Naive thymus-derived CD4-positive, alpha-beta T cell (primary cell): ENCODE results near the gene STAMBPL1. TPM values are rescaled to one million over a fixed set of nuclear protein-coding genes. Genes with fewer than 3 reads are reported as not detected.
"Not testable (repeated sequence)": the region's sequence is repeated elsewhere in the genome, so short reads cannot be mapped to it uniquely, and the experiment has no call there.

Experiments used
- ATAC-seq: fragments of 150-1000 bp; cut with Tn5 transposase; 2 replicates; pipeline ENCODE4 v1.10.0; 2021; ENCODE audit warnings: mild to moderate bottlenecking, moderate library complexity
- CTCF ChIA-PET: fragments of 350-600 bp; sonication (Branson Sonifier 250); formaldehyde crosslinking; loops from one replicate; lab custom pipeline; 2021; ENCODE audit warnings: antibody characterized with exemption; lab: Charles Lee
- POLR2A ChIA-PET: fragments of 350-600 bp; sonication (Branson Sonifier 250); formaldehyde crosslinking; loops from one replicate; lab custom pipeline; 2021; ENCODE audit warnings: antibody characterized with exemption, inconsistent platforms; lab: Charles Lee
- DNase-seq, 9 donors: peaks; one replicate each; pipeline versions ENCODE4 v3.0.0 to v3.0.0-alpha.2; 2020 to 2022; ENCODE audit warnings: mixed read lengths in 1 of 9
- H3K27ac ChIP-seq: one replicate; pipeline ENCODE4 v1.7.0; 2013; ENCODE audit warnings: mild to moderate bottlenecking, low read depth, low read length, moderate library complexity
- H3K27me3 ChIP-seq, 2 donors: one replicate each; pipeline ENCODE4 v1.7.0; 2013; ENCODE audit warnings: low read length in 2 of 2, mild to moderate bottlenecking in 2 of 2, moderate library complexity in 2 of 2; ENCODE audit not compliant: control insufficient read depth in 2 of 2, insufficient read depth in 2 of 2
- H3K36me3 ChIP-seq, 3 experiments: 1 replicate in 2 of 3; 2 replicates in 1 of 3; pipeline ENCODE4 v1.7.0; 2013; ENCODE audit warnings: low read length in 3 of 3, mild to moderate bottlenecking in 3 of 3, moderate library complexity in 1 of 3; ENCODE audit not compliant: insufficient read depth in 3 of 3, control insufficient read depth in 2 of 3
- H3K4me1 ChIP-seq, 2 donors: one replicate each; pipeline ENCODE4 v1.7.0; 2013; ENCODE audit warnings: low read length in 2 of 2, mild to moderate bottlenecking in 2 of 2, moderate library complexity in 1 of 2; ENCODE audit not compliant: control insufficient read depth in 2 of 2, insufficient read depth in 2 of 2
- H3K4me3 ChIP-seq: 2 replicates; pipeline ENCODE4 v1.7.0; 2013; ENCODE audit warnings: mild to moderate bottlenecking, low read length
- H3K9me3 ChIP-seq, 3 experiments: 1 replicate in 2 of 3; 2 replicates in 1 of 3; pipeline ENCODE4 v1.7.0; 2013; ENCODE audit warnings: low read length in 3 of 3; ENCODE audit not compliant: control insufficient read depth in 2 of 3
- H3K27ac Mint-ChIP-seq, 9 donors: one replicate each; pipeline ENCODE4 v1.8.0; 2020 to 2022; ENCODE audit warnings: mixed read lengths in 9 of 9, mild to moderate bottlenecking in 8 of 9, moderate library complexity in 5 of 9, inconsistent platforms in 2 of 9
- H3K27me3 Mint-ChIP-seq, 5 donors: one replicate each; pipeline ENCODE4 v1.8.0; 2021 to 2022; ENCODE audit warnings: mixed read lengths in 5 of 5, mild to moderate bottlenecking in 1 of 5
- H3K36me3 Mint-ChIP-seq, 5 donors: one replicate each; pipeline ENCODE4 v1.8.0; 2020 to 2022; ENCODE audit warnings: mixed read lengths in 5 of 5, mild to moderate bottlenecking in 3 of 5, inconsistent platforms in 1 of 5
- H3K4me1 Mint-ChIP-seq, 7 donors: one replicate each; pipeline ENCODE4 v1.8.0; 2020 to 2022; ENCODE audit warnings: mixed read lengths in 7 of 7, mild to moderate bottlenecking in 3 of 7, inconsistent platforms in 1 of 7
- H3K4me3 Mint-ChIP-seq, 10 donors: one replicate each; pipeline ENCODE4 v1.8.0; 2020 to 2022; ENCODE audit warnings: mild to moderate bottlenecking in 10 of 10, mixed read lengths in 10 of 10, moderate library complexity in 6 of 10, inconsistent platforms in 2 of 10
- H3K9me3 Mint-ChIP-seq, 11 donors: one replicate each; pipeline ENCODE4 v1.8.0; 2020 to 2022; ENCODE audit warnings: mixed read lengths in 11 of 11, mild to moderate bottlenecking in 4 of 11, inconsistent platforms in 1 of 11, moderate library complexity in 1 of 11
- intact Hi-C, 2 donors: fragments of 100-400 bp; cut with micrococcal nuclease; formaldehyde crosslinking; loops; one replicate each; pipeline ENCODE4 v1.15.1; 2023
- polyA plus RNA-seq, 2 donors: library from polyadenylated mRNA; unstranded; fragments of 300-500 nt; fragmentation: Illumina TruSeq; gene quantifications; one replicate each; pipeline ENCODE4 v1.2.3, GENCODE V29; 2021
- total RNA-seq, 6 experiments: library from RNA in 5 of 6; stranded (reverse) in 5 of 6; gene quantifications; 1 replicate in 5 of 6; 2 replicates in 1 of 6; pipeline ENCODE4 v1.2.3 and lab custom pipeline; 2021 to 2026

STAMBPL1 gene
- total and polyA plus RNA-seq, 7 experiments from 2014 or later = 12.5 to 57.7 (median 35.7) TPM

GRCh38 chr10:88927416-88927690 lies 47.3 kb downstream of the STAMBPL1 start:
- no peak overlapping the region for H3K4me3 Mint-ChIP-seq
- Histone ChIP-seq H3K36me3 (peaks cover 0 to 18% (median 0%) of the 10 kb centered on the region in 3 experiments), H3K9me3 (no peaks in the 10 kb centered on the region), H3K27ac (no peak overlapping the region), H3K27me3 (no peaks in the 10 kb centered on the region), H3K4me1 (no peaks in the 10 kb centered on the region), H3K4me3 (no peak overlapping the region)
- ChIA-PET CTCF (interaction anchor here (1.0 to 8.9 kb wide), 2 partner anchors 9 to 92 kb away, joined by 3 to 250 read pairs; no protein-coding TSS in a partner anchor), POLR2A (interaction anchor here (0.6 kb wide), 1 partner anchor 1944 kb away, joined by 3 read pairs; the partner anchor contains the start of gene RPP30)
- ATAC-seq (no peak), DNase-seq (no peak)
- H3K27me3 Mint-ChIP-seq = no peaks in the 10 kb centered on the region
- H3K9me3 Mint-ChIP-seq = no peaks in the 10 kb centered on the region
- H3K36me3 Mint-ChIP-seq = peaks cover 9 to 43% (median 30%) of the 10 kb centered on the region in 5 donors
- intact Hi-C loops = no loop called here
- H3K4me1 Mint-ChIP-seq = peaks cover 0 to 8% (median 2%) of the 10 kb centered on the region in 7 donors
- no peak overlapping the region for H3K27ac Mint-ChIP-seq

- Histone ChIP-seq H3K27ac (no peak overlapping the region), H3K4me1 (no peaks in the 10 kb centered on the region), H3K36me3 (peaks cover 0 to 16% (median 0%) of the 10 kb centered on the region in 3 experiments), H3K4me3 (no peak overlapping the region), H3K9me3 (no peaks in the 10 kb centered on the region), H3K27me3 (no peaks in the 10 kb centered on the region)
- ATAC-seq (no peak), DNase-seq (no peak)
- Mint-ChIP-seq H3K27ac (peak overlapping the region in 5 of 9 donors; percentile 0 to 34 (median 16)), H3K9me3 (no peaks in the 10 kb centered on the region), H3K4me3 (no peak overlapping the region), H3K36me3 (peaks cover 9 to 37% (median 34%) of the 10 kb centered on the region in 5 donors), H3K27me3 (no peaks in the 10 kb centered on the region), H3K4me1 (peaks cover 0 to 13% (median 7%) of the 10 kb centered on the region in 7 donors)
- intact Hi-C loops = no loop called here
- ChIA-PET POLR2A (no interaction called here), CTCF (interaction anchor here (8.9 kb wide), 1 partner anchor 93 kb away, joined by 250 read pairs; no protein-coding TSS in a partner anchor)
These were observed 48.2 kb downstream of the STAMBPL1 start for GRCh38 chr10:88928254-88928653.

GRCh38 chr10:88931548-88931947 lies 51.5 kb downstream of the STAMBPL1 start:
- no peak overlapping the region for H3K27ac ChIP-seq
- H3K9me3 ChIP-seq = no peaks in the 10 kb centered on the region
- CTCF ChIA-PET = interaction anchor here (0.6 to 8.9 kb wide), 10 partner anchors 12 to 905 kb away, joined by 3 to 250 read pairs (median 5); no protein-coding TSS in a partner anchor
- intact Hi-C loops = loop anchor here in 1 of 2 donors (5.0 kb wide), 1 partner anchor 631 kb away; no protein-coding TSS in a partner anchor
- no peak overlapping the region for H3K4me3 ChIP-seq
- Mint-ChIP-seq H3K27ac (peak overlapping the region in 6 of 9 donors; percentile 1 to 60 (median 11)), H3K27me3 (no peaks in the 10 kb centered on the region), H3K4me3 (no peak overlapping the region), H3K9me3 (no peaks in the 10 kb centered on the region), H3K4me1 (peaks cover 5 to 21% (median 18%) of the 10 kb centered on the region in 7 donors), H3K36me3 (peaks cover under 1 to 21% (median 12%) of the 10 kb centered on the region in 5 donors)
- POLR2A ChIA-PET = interaction anchor here (1.0 kb wide), 1 partner anchor 96 kb away, joined by 4 read pairs; no protein-coding TSS in a partner anchor
- DNase-seq = no peak
- peaks cover 0 to 4% (median 0%) of the 10 kb centered on the region in 3 experiments for H3K36me3 ChIP-seq
- peaks cover 5 to 10% of the 10 kb centered on the region in 2 donors for H3K4me1 ChIP-seq
- no peak for ATAC-seq
- H3K27me3 ChIP-seq = no peaks in the 10 kb centered on the region

GRCh38 chr10:88932029-88932428 lies 52.0 kb downstream of the STAMBPL1 start:
- not testable (repeated sequence) for H3K27ac ChIP-seq, H3K27me3 ChIP-seq, H3K36me3 ChIP-seq, H3K9me3 Mint-ChIP-seq, H3K4me3 ChIP-seq, DNase-seq, ATAC-seq, H3K27me3 Mint-ChIP-seq, H3K4me3 Mint-ChIP-seq, H3K9me3 ChIP-seq
- intact Hi-C loops = loop anchor here (1.0 to 5.0 kb wide), 7 partner anchors 51 to 630 kb away; partner anchors contain the start of gene STAMBPL1 (in 2 of the 2)
- Mint-ChIP-seq H3K27ac (peak overlapping the region in 3 of 9 donors; percentile 7 to 59 (median 56)), H3K36me3 (peaks cover 4 to 16% (median 8%) of the 10 kb centered on the region in 5 donors), H3K4me1 (peaks cover 5 to 24% (median 18%) of the 10 kb centered on the region in 7 donors)
- ChIA-PET CTCF (interaction anchor here (0.6 to 8.9 kb wide), 19 partner anchors 8 to 290 kb away, joined by 3 to 250 read pairs (median 5); partner anchors contain the start of gene FAS), POLR2A (interaction anchor here (0.8 to 2.0 kb wide), 4 partner anchors 53 to 120 kb away, joined by 3 to 8 read pairs (median 4); no protein-coding TSS in a partner anchor)
- H3K4me1 ChIP-seq = peaks cover 5 to 10% of the 10 kb centered on the region in 2 donors

- POLR2A ChIA-PET = interaction anchor here (0.8 to 2.0 kb wide), 4 partner anchors 53 to 121 kb away, joined by 3 to 8 read pairs (median 4); no protein-coding TSS in a partner anchor
- Histone ChIP-seq H3K4me1 (peaks cover 5 to 10% of the 10 kb centered on the region in 2 donors), H3K27ac (no peak overlapping the region), H3K27me3 (no peaks in the 10 kb centered on the region), H3K4me3 (no peak overlapping the region), H3K9me3 (no peaks in the 10 kb centered on the region), H3K36me3 (no peaks in the 10 kb centered on the region)
- no peaks in the 10 kb centered on the region for H3K9me3 Mint-ChIP-seq
- H3K27ac Mint-ChIP-seq = peak overlapping the region in 5 of 9 donors; percentile 15 to 70 (median 48)
- no peaks in the 10 kb centered on the region for H3K27me3 Mint-ChIP-seq
- H3K36me3 Mint-ChIP-seq = peaks cover 1 to 15% (median 4%) of the 10 kb centered on the region in 5 donors
- H3K4me1 Mint-ChIP-seq = peaks cover 5 to 28% (median 18%) of the 10 kb centered on the region in 7 donors
- H3K4me3 Mint-ChIP-seq = no peak overlapping the region
- peak; percentile 78 for ATAC-seq
- intact Hi-C loops = loop anchor here (1.0 to 5.0 kb wide), 7 partner anchors 52 to 630 kb away; partner anchors contain the start of gene STAMBPL1 (in 2 of the 2)
- peak in 7 of 9 donors; percentile 16 to 63 (median 45) for DNase-seq
- CTCF ChIA-PET = interaction anchor here (0.6 to 8.9 kb wide), 37 partner anchors 9 to 547 kb away, joined by 3 to 250 read pairs (median 4); partner anchors contain the start of genes CH25H, FAS and STAMBPL1
These were observed 52.7 kb downstream of the STAMBPL1 start for GRCh38 chr10:88932539-88933256.

GRCh38 chr10:88933564-88933963 lies 53.5 kb downstream of the STAMBPL1 start:
- H3K27ac Mint-ChIP-seq = no peak overlapping the region
- ATAC-seq = no peak
- POLR2A ChIA-PET = interaction anchor here (1.1 to 2.0 kb wide), 4 partner anchors 54 to 102 kb away, joined by 3 to 8 read pairs (median 4); partner anchors contain the start of gene FAS

More at GRCh38 chr10:88933564-88933963, 53.5 kb downstream of the STAMBPL1 start:
- DNase-seq = no peak
- no peaks in the 10 kb centered on the region for H3K9me3 ChIP-seq
- H3K27me3 ChIP-seq = no peaks in the 10 kb centered on the region
- no peak overlapping the region for H3K27ac ChIP-seq
- no peak overlapping the region for H3K4me3 ChIP-seq
- CTCF ChIA-PET = interaction anchor here (0.6 to 8.9 kb wide), 34 partner anchors 10 to 369 kb away, joined by 3 to 250 read pairs (median 5); partner anchors contain the start of genes CH25H, FAS and STAMBPL1
- peaks cover 5 to 10% of the 10 kb centered on the region in 2 donors for H3K4me1 ChIP-seq
- Mint-ChIP-seq H3K4me3 (no peak overlapping the region), H3K36me3 (peaks cover 0 to 17% (median 6%) of the 10 kb centered on the region in 5 donors), H3K9me3 (no peaks in the 10 kb centered on the region), H3K27me3 (no peaks in the 10 kb centered on the region), H3K4me1 (peaks cover 5 to 30% (median 18%) of the 10 kb centered on the region in 7 donors)
- no peaks in the 10 kb centered on the region for H3K36me3 ChIP-seq
- intact Hi-C loops = loop anchor here (2.0 to 5.0 kb wide), 2 partner anchors 53 to 629 kb away; partner anchors contain the start of gene STAMBPL1 (in 1 of the 2)
